Tibial nerve (tissue), 4 donors: ENCODE data around the gene ZFX. TPM values are rescaled to one million over a fixed set of nuclear protein-coding genes. Genes with fewer than 3 reads are reported as not detected.

Experiments used
- DNase-seq, 2 donors: peaks; one replicate each; pipeline ENCODE4 v3.0.0-alpha.2; 2019; ENCODE audit warnings: low spot score in 2 of 2
- H3K27ac ChIP-seq, 4 donors: fragments of 200-600 bp; sonication (generic) in 3 of 4; one replicate each; pipeline ENCODE4 v1.5.1; 2017 to 2019; ENCODE audit warnings: mild to moderate bottlenecking in 1 of 4
- H3K27me3 ChIP-seq, 2 donors: fragments of 200-600 bp; sonication (generic) in 1 of 2; one replicate each; pipeline versions ENCODE4 v1.5.1 to v1.6.0; 2017 to 2019
- H3K36me3 ChIP-seq, 3 donors: fragments of 200-600 bp; sonication (generic); one replicate each; pipeline ENCODE4 v1.5.1; 2018 to 2019
- H3K4me1 ChIP-seq, 4 donors: fragments of 200-600 bp; sonication (generic) in 3 of 4; one replicate each; pipeline ENCODE4 v1.5.1; 2017 to 2019
- H3K4me3 ChIP-seq, 4 donors: fragments of 200-600 bp; sonication (generic) in 3 of 4; one replicate each; pipeline ENCODE4 v1.5.1; 2017 to 2019; ENCODE audit warnings: mild to moderate bottlenecking in 1 of 4, moderate library complexity in 1 of 4
- H3K9me3 ChIP-seq, 4 donors: fragments of 200-600 bp; sonication (generic) in 3 of 4; one replicate each; pipeline ENCODE4 v1.5.1; 2017 to 2019
- CTCF ChIP-seq, 5 experiments: fragments of 200-600 bp in 3 of 5; fragments of 450-650 bp in 2 of 5; sonication (generic) in 3 of 5; IDR thresholded peaks; one replicate each; pipeline ENCODE4 v1.5.1; 2016 to 2019; ENCODE audit warnings: antibody characterized with exemption in 5 of 5, mild to moderate bottlenecking in 3 of 5, moderate library complexity in 2 of 5
- EP300 ChIP-seq, 2 donors: sonication (generic); formaldehyde crosslinking; IDR thresholded peaks; one replicate each; pipeline ENCODE4 v1.6.1; 2017; ENCODE audit warnings: antibody characterized with exemption in 2 of 2, mild to moderate bottlenecking in 1 of 2
- POLR2A ChIP-seq, 2 donors: fragments of 450-650 bp; IDR thresholded peaks; one replicate each; pipeline ENCODE4 v1.6.1; 2017; ENCODE audit warnings: antibody characterized with exemption in 2 of 2, mild to moderate bottlenecking in 2 of 2, moderate library complexity in 2 of 2
- WGBS, 2 donors: methylation state at CpG; one replicate each; pipeline ENCODE4 v1.1.5; 2018; 5-methylcytosine and 5-hydroxymethylcytosine counted together
- small RNA-seq: library from RNA; depleted of rRNA; stranded (forward); fragments of <200 nt; gene quantifications from one replicate; pipeline ENCODE3, GENCODE V24; 2016
- total RNA-seq, 4 donors: library from RNA; depleted of rRNA; stranded (reverse); fragments of >200 nt; gene quantifications; one replicate each; pipeline ENCODE4 v1.1.0, GENCODE V29; 2016

Gene ZFX
- total RNA-seq, 4 donors from 2014 or later = 30.4 to 136 (median 33.3) TPM

- H3K36me3 ChIP-seq = no peaks in the 10 kb centered on the region
- H3K9me3 ChIP-seq = no peaks in the 10 kb centered on the region
- no peak overlapping the region for H3K4me3 ChIP-seq
- TF ChIP-seq EP300 (IDR thresholded peaks at IDR 0.05) (no peak), CTCF (IDR thresholded peaks at IDR 0.05) (no peak), POLR2A (IDR thresholded peaks at IDR 0.05) (no peak)
- WGBS, 2 donors = 82 to 96% methylated on average over 3 of the region's 3 CpGs
- H3K4me1 ChIP-seq = no peaks in the 10 kb centered on the region
- DNase-seq = no peak
- H3K27me3 ChIP-seq = no peaks in the 10 kb centered on the region
- no peak overlapping the region for H3K27ac ChIP-seq
Measured at GRCh38 chrX:24262309-24262708, 112.8 kb downstream of the ZFX start.

DNA sequence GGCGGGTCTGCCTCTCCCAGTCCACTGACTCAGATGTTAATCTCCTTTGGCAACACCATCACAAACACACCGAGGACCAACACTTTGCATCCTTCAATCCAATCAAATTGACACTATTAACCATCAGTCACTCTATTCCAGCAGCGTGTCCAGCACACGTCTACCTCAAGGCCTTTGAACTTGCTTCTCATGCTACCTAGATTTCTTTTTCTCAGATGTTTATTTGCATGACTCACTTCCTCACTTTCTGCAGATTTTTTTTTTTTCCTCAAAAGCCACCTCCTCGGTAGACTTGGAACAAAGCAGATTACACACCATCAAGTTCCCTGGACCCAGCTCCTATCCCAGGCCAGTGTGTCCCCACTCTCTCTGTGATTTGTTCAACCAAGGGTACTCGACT, 114.9 kb downstream of the ZFX start:
- no peak overlapping the region for H3K4me3 ChIP-seq
- H3K27me3 ChIP-seq = peaks cover 0 to 4% of the 10 kb centered on the region in 2 donors
- no peaks in the 10 kb centered on the region for H3K4me1 ChIP-seq
- DNase-seq = no peak
- H3K9me3 ChIP-seq = no peaks in the 10 kb centered on the region
- H3K27ac ChIP-seq = no peak overlapping the region
- WGBS, 2 donors = 82 to 85% methylated on average over 6 of the region's 6 CpGs
- no peaks in the 10 kb centered on the region for H3K36me3 ChIP-seq
- no peak for TF ChIP-seq EP300 (IDR thresholded peaks at IDR 0.05)

Small RNAs within 50 kb of the gene (small RNA-seq; reads per million reads assigned to genes)
- not detected for gene RF00263

Other genes starting within 250 kb of the ZFX start
- gene APOO, start 241.8 kb upstream of the ZFX start, total RNA-seq = 100 to 1,000 TPM in 1 of 4 donors, 10 to 100 TPM in 1, 1 to 10 TPM in 2; 3.9 to 115 (median 9.0) TPM
- gene CXorf58, start 241.7 kb upstream of the ZFX start, total RNA-seq = 1 to 10 TPM in 1 of 4 donors, under 1 TPM in 1, not detected in 2; 0.22 to 1.5 TPM
- gene KLHL15, start 122.5 kb upstream of the ZFX start, total RNA-seq = 10 to 100 TPM in 2 of 4 donors, 1 to 10 TPM in 2; 6.9 to 13.2 (median 8.9) TPM
- 10 to 100 TPM; 62.4 to 77.2 (median 76.4) TPM for gene EIF2S3, start 94.8 kb upstream of the ZFX start, total RNA-seq
- gene SUPT20HL2, start 164.3 kb downstream of the ZFX start, total RNA-seq = not detected
- gene SUPT20HL1, start 210.9 kb downstream of the ZFX start, total RNA-seq = under 1 TPM in 1 of 4 donors, not detected in 3; 0.42 TPM